Sigmoid colon (tissue), 4 donors: Measurements from ENCODE around the gene DCTN5.

ENCODE experiments used
- CTCF ChIP-seq, 4 experiments: fragments of 450-650 bp in 3 of 4; fragments of 200-600 bp in 1 of 4; IDR thresholded peaks; one replicate each; pipeline ENCODE4 v1.5.1; 2016 to 2019; ENCODE audit warnings: antibody characterized with exemption in 4 of 4, mild to moderate bottlenecking in 3 of 4, moderate library complexity in 2 of 4
- EP300 ChIP-seq, 4 donors: sonication (generic); formaldehyde crosslinking; IDR thresholded peaks; one replicate each; pipeline ENCODE4 v1.6.1; 2017; ENCODE audit warnings: antibody characterized with exemption in 4 of 4
- POLR2A ChIP-seq, 2 donors: fragments of 450-650 bp; IDR thresholded peaks; one replicate each; pipeline ENCODE4 v1.6.1; 2016; ENCODE audit warnings: antibody characterized with exemption in 2 of 2, mild to moderate bottlenecking in 2 of 2, moderate library complexity in 2 of 2

GRCh38 chr16:23679986-23680336, 38.7 kb downstream of the DCTN5 start:
- no peak for TF ChIP-seq CTCF (IDR thresholded peaks at IDR 0.05)
- TF ChIP-seq EP300 (IDR thresholded peaks at IDR 0.05), result no peak
- no peak for TF ChIP-seq POLR2A (IDR thresholded peaks at IDR 0.05)
